ENCODE measurements around the gene KLHDC8A. TPM values are rescaled to one million over a fixed set of nuclear protein-coding genes. Genes with fewer than 3 reads are reported as not detected.

Gene KLHDC8A
- total RNA-seq, 1 donor from 2014 or later, result 18.6 TPM

- DNase-seq, result no peak
Observed at GRCh38 chr1:205343431-205344065, 13.2 kb downstream of the KLHDC8A start.

- no peak for DNase-seq
Observed at GRCh38 chr1:205342986-205343385, 13.7 kb downstream of the KLHDC8A start.

GRCh38 chr1:205340676-205341075 lies 16.0 kb downstream of the KLHDC8A start:
- no peak for DNase-seq

- DNase-seq, result no peak
Observed at GRCh38 chr1:205339717-205340116, 17.0 kb downstream of the KLHDC8A start.

GRCh38 chr1:205339197-205339702 lies 17.5 kb downstream of the KLHDC8A start:
- no peak for DNase-seq

GRCh38 chr1:205338011-205338410 lies 18.7 kb downstream of the KLHDC8A start:
- DNase-seq, result no peak

- DNase-seq, result no peak
Observed at GRCh38 chr1:205337481-205337880, 19.2 kb downstream of the KLHDC8A start.

GRCh38 chr1:205335692-205336091 lies 21.0 kb downstream of the KLHDC8A start:
- DNase-seq, result peak; percentile 75

- DNase-seq, result no peak
Observed at GRCh38 chr1:205332015-205332791, 24.5 kb downstream of the KLHDC8A start.

GRCh38 chr1:205330150-205330549 lies 26.6 kb downstream of the KLHDC8A start:
- DNase-seq, result no peak

GRCh38 chr1:205329719-205330118 lies 27.0 kb downstream of the KLHDC8A start:
- no peak for DNase-seq

- DNase-seq, result no peak
Observed at GRCh38 chr1:205328476-205328875, 28.2 kb downstream of the KLHDC8A start.

- DNase-seq, result no peak
Observed at GRCh38 chr1:205326812-205327466, 29.8 kb downstream of the KLHDC8A start.

GRCh38 chr1:205325334-205325884 lies 31.3 kb downstream of the KLHDC8A start:
- DNase-seq, result peak; percentile 34

GRCh38 chr1:205324781-205325180 lies 31.9 kb downstream of the KLHDC8A start:
- DNase-seq, result no peak

GRCh38 chr1:205323794-205324193 lies 32.9 kb downstream of the KLHDC8A start:
- DNase-seq, result no peak

- no peak for DNase-seq
Observed at GRCh38 chr1:205321959-205322283, 34.8 kb downstream of the KLHDC8A start.

- peak; percentile 75 for DNase-seq
Observed at GRCh38 chr1:205321162-205321958, 35.4 kb downstream of the KLHDC8A start, which contains the start of gene NUAK2. NUAK2 (minus strand) TSS chr1:205321745; CDS start chr1:205321628, 117 bp downstream.

GRCh38 chr1:205319081-205320018 lies 37.4 kb downstream of the KLHDC8A start:
- DNase-seq, result peak; percentile 14

GRCh38 chr1:205318231-205318991 lies 38.3 kb downstream of the KLHDC8A start:
- no peak for DNase-seq
